CD14-positive monocyte (primary cell): ENCODE results near the gene ATRX. TPM values are rescaled to one million over a fixed set of nuclear protein-coding genes. Genes with fewer than 3 reads are reported as not detected.

ENCODE experiments used
- DNase-seq, 3 donors: peaks; one replicate each; pipeline ENCODE4 v3.0.0-alpha.2; 2011 to 2022
- H2AFZ ChIP-seq: 2 replicates; pipeline ENCODE4 v1.6.0; 2012; ENCODE audit warnings: mild to moderate bottlenecking, low read depth, low read length, inconsistent platforms; ENCODE audit not compliant: insufficient read depth, poor library complexity, severe bottlenecking
- H3K27ac ChIP-seq, 2 donors: 1 replicate in 1 of 2; 2 replicates in 1 of 2; pipeline ENCODE4 v1.5.1; 2012 to 2013; ENCODE audit warnings: low read length in 2 of 2, control low read depth in 1 of 2, inconsistent platforms in 1 of 2, low read depth in 1 of 2, mild to moderate bottlenecking in 1 of 2
- H3K27me3 ChIP-seq, 2 donors: one replicate each; pipeline versions ENCODE4 v1.6.0 to v1.6.1; 2011 to 2013; ENCODE audit warnings: low read length in 2 of 2; ENCODE audit not compliant: control insufficient read depth in 2 of 2, insufficient read depth in 2 of 2
- H3K36me3 ChIP-seq, 2 donors: replicated peaks in 1 of 2; 1 replicate in 1 of 2; 2 replicates in 1 of 2; pipeline versions ENCODE4 v1.5.1 to v1.6.1; 2012 to 2013; ENCODE audit warnings: low read length in 2 of 2, control low read depth in 1 of 2, inconsistent platforms in 1 of 2, mild to moderate bottlenecking in 1 of 2; ENCODE audit not compliant: insufficient read depth in 2 of 2, control insufficient read depth in 1 of 2
- H3K4me1 ChIP-seq, 2 donors: 1 replicate in 1 of 2; 2 replicates in 1 of 2; pipeline versions ENCODE4 v1.5.1 to v1.6.1; 2012 to 2013; ENCODE audit warnings: low read length in 2 of 2, control low read depth in 1 of 2, inconsistent platforms in 1 of 2, mild to moderate bottlenecking in 1 of 2, moderate library complexity in 1 of 2; ENCODE audit not compliant: insufficient read depth in 2 of 2, control insufficient read depth in 1 of 2
- H3K4me2 ChIP-seq: replicated peaks from 2 replicates; pipeline ENCODE3; 2012; ENCODE audit warnings: low read length, moderate library complexity, mild to moderate bottlenecking; ENCODE audit not compliant: poor library complexity, severe bottlenecking; ENCODE audit errors: extremely low read depth
- H3K4me3 ChIP-seq, 3 experiments: fragments of 200-600 bp in 1 of 3; sonication (generic) in 1 of 3; replicated peaks in 1 of 3; 1 replicate in 2 of 3; 2 replicates in 1 of 3; pipeline ENCODE4 v1.5.1; 2011 to 2013; ENCODE audit warnings: low read length in 3 of 3, mild to moderate bottlenecking in 3 of 3, control low read depth in 2 of 3, low read depth in 2 of 3, inconsistent platforms in 1 of 3, moderate library complexity in 1 of 3
- H3K79me2 ChIP-seq: 2 replicates; pipeline ENCODE4 v1.6.0; 2012; ENCODE audit warnings: mild to moderate bottlenecking, control low read depth, inconsistent platforms, low read length, moderate library complexity; ENCODE audit not compliant: insufficient read depth
- H3K9ac ChIP-seq: 2 replicates; pipeline ENCODE4 v1.6.0; 2017; ENCODE audit warnings: low read length, mild to moderate bottlenecking; ENCODE audit not compliant: insufficient read depth, poor library complexity, severe bottlenecking
- H3K9me3 ChIP-seq, 2 donors: replicated peaks in 1 of 2; 1 replicate in 1 of 2; 2 replicates in 1 of 2; pipeline versions ENCODE4 v1.5.1 to v1.6.1; 2012 to 2013; ENCODE audit warnings: low read length in 2 of 2, control low read depth in 1 of 2; ENCODE audit not compliant: control insufficient read depth in 1 of 2, insufficient read depth in 1 of 2
- H4K20me1 ChIP-seq: 2 replicates; pipeline ENCODE4 v1.6.0; 2012; ENCODE audit warnings: mild to moderate bottlenecking, low read length, control low read depth, moderate library complexity; ENCODE audit not compliant: insufficient read depth
- H3K27ac Mint-ChIP-seq, 7 donors: one replicate each; pipeline ENCODE4 v1.8.0; 2020; ENCODE audit warnings: mild to moderate bottlenecking in 7 of 7, mixed read lengths in 7 of 7, moderate library complexity in 6 of 7, inconsistent platforms in 2 of 7
- H3K27me3 Mint-ChIP-seq, 3 donors: one replicate each; pipeline ENCODE4 v1.8.0; 2021 to 2022; ENCODE audit warnings: low read depth in 3 of 3, mild to moderate bottlenecking in 3 of 3, mixed read lengths in 3 of 3, moderate library complexity in 3 of 3, inconsistent platforms in 1 of 3
- H3K36me3 Mint-ChIP-seq, 2 donors: one replicate each; pipeline ENCODE4 v1.8.0; 2020; ENCODE audit warnings: mixed read lengths in 2 of 2, inconsistent platforms in 1 of 2, mild to moderate bottlenecking in 1 of 2
- H3K4me1 Mint-ChIP-seq: one replicate; pipeline ENCODE4 v1.8.0; 2020; ENCODE audit warnings: mild to moderate bottlenecking, mixed read lengths
- H3K4me3 Mint-ChIP-seq, 2 donors: one replicate each; pipeline ENCODE4 v1.8.0; 2020; ENCODE audit warnings: mild to moderate bottlenecking in 2 of 2, mixed read lengths in 2 of 2, moderate library complexity in 1 of 2
- H3K9me3 Mint-ChIP-seq, 7 donors: one replicate each; pipeline ENCODE4 v1.8.0; 2020 to 2022; ENCODE audit warnings: mixed read lengths in 7 of 7, mild to moderate bottlenecking in 6 of 7, moderate library complexity in 6 of 7, inconsistent platforms in 2 of 7
- WGBS: methylation state at CpG from one replicate; pipeline ENCODE4 v1.1.5; 2013; ENCODE audit warnings: missing lambda C conversion rate; ENCODE audit not compliant: insufficient coverage; 5-methylcytosine and 5-hydroxymethylcytosine counted together
- intact Hi-C, 2 donors: fragments of 100-400 bp; cut with micrococcal nuclease; formaldehyde crosslinking; loops; one replicate each; pipeline versions ENCODE4 v1.15.0 to v1.15.1; 2023
- polyA plus RNA-seq, 3 donors: library from polyadenylated mRNA; depleted of rRNA in 1 of 3; unstranded in 2 of 3; stranded (reverse) in 1 of 3; fragments of 300-500 nt in 2 of 3; fragments of >200 nt in 1 of 3; fragmentation: Illumina TruSeq in 2 of 3; gene quantifications; 1 replicate in 2 of 3; 2 replicates in 1 of 3; pipeline ENCODE4 v1.2.3, GENCODE V29; 2012 to 2021
- TF ChIP-seq, protein P1 (sequence below): fragments of 200-600 bp; IDR thresholded peaks from one replicate; pipeline ENCODE4 v1.8.0; 2022; ENCODE audit warnings: antibody characterized with exemption, mild to moderate bottlenecking

The ATRX gene
- polyA plus RNA-seq, 3 donors: 8.6 to 18.3 (median 17.3) TPM

DNA sequence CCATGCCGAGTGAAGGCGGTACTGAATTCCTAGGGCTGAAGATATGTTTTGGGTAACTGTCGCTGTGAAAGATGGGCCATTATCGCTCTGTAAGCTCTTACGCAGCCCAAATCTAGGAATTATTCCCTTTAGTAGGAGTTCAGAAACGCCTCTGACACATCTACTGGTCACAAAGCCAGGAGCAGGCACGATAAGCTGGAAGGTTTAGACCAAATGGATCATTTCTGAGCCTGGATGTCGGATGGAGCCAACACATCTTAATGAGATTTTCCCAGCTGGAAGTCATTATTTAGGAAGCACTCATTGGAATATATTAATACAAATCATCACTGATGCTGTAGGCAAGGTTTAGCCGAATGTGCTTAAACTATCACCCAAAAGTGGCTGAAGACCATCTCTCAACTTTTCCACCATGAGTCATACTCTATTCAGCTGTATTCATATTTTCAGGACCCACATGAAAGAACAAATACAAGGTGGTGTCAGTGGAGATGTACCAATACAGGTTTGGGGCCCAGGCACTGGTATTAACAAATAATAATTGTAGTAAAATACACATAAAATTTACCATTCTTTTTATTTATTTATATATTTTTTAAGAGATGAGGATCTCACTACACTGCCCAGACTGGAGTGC, 34.2 kb upstream of the ATRX start:
- Histone ChIP-seq H3K4me3 (no peak overlapping the region), H3K27ac (no peak overlapping the region), H4K20me1 (no peaks in the 10 kb centered on the region), H3K79me2 (no peaks in the 10 kb centered on the region), H3K36me3 (peaks cover 1 to 7% of the 10 kb centered on the region in 2 donors), H3K9ac (no peak overlapping the region), H3K4me1 (no peaks in the 10 kb centered on the region), H3K9me3 (peaks cover 0 to 7% of the 10 kb centered on the region in 2 donors), H3K27me3 (no peaks in the 10 kb centered on the region), H3K4me2 (no peak overlapping the region), H2AFZ (no peak overlapping the region)
- Mint-ChIP-seq H3K4me3 (no peak overlapping the region), H3K27me3 (no peaks in the 10 kb centered on the region), H3K36me3 (peaks cover 5 to 10% of the 10 kb centered on the region in 2 donors), H3K27ac (no peak overlapping the region), H3K4me1 (no peaks in the 10 kb centered on the region), H3K9me3 (peaks cover 7 to 29% (median 8%) of the 10 kb centered on the region in 7 donors)
- no peak for DNase-seq
- no CpG with 5 or more reads among the region's 9 CpGs for WGBS
- TF ChIP-seq, protein P1, sequence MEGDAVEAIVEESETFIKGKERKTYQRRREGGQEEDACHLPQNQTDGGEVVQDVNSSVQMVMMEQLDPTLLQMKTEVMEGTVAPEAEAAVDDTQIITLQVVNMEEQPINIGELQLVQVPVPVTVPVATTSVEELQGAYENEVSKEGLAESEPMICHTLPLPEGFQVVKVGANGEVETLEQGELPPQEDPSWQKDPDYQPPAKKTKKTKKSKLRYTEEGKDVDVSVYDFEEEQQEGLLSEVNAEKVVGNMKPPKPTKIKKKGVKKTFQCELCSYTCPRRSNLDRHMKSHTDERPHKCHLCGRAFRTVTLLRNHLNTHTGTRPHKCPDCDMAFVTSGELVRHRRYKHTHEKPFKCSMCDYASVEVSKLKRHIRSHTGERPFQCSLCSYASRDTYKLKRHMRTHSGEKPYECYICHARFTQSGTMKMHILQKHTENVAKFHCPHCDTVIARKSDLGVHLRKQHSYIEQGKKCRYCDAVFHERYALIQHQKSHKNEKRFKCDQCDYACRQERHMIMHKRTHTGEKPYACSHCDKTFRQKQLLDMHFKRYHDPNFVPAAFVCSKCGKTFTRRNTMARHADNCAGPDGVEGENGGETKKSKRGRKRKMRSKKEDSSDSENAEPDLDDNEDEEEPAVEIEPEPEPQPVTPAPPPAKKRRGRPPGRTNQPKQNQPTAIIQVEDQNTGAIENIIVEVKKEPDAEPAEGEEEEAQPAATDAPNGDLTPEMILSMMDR: no peak
- intact Hi-C loops: no loop called here

DNA sequence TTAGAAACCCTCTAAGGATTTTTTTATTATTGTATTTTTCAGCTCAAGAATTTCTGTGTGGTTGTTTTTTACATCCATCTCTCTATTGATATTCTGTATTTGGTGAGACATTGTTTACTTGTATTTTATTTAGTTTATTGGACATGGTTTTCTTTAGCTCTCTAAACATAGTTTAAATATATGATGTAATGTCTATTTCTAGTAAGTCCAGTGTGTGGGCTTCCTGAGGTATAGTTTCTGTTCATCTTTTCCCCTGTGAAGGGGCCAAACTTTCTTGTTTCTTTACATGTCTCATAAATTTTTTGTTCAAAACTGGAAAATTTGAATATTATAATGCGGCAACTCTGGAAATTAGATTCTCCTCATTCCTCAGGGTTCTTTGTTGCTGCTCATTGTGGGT, 28.2 kb upstream of the ATRX start:
- no CpG with 5 or more reads among the region's 1 CpG for WGBS
- Histone ChIP-seq H3K9ac (no peak overlapping the region), H2AFZ (no peak overlapping the region), H3K4me2 (no peak overlapping the region), H3K79me2 (no peaks in the 10 kb centered on the region), H4K20me1 (no peaks in the 10 kb centered on the region), H3K27me3 (no peaks in the 10 kb centered on the region), H3K36me3 (no peaks in the 10 kb centered on the region), H3K9me3 (no peaks in the 10 kb centered on the region), H3K4me1 (no peaks in the 10 kb centered on the region), H3K27ac (no peak overlapping the region), H3K4me3 (no peak overlapping the region)
- Mint-ChIP-seq H3K27ac (no peak overlapping the region), H3K4me3 (no peak overlapping the region), H3K4me1 (peaks cover 10% of the 10 kb centered on the region), H3K36me3 (no peaks in the 10 kb centered on the region), H3K9me3 (peaks cover 0 to 20% (median 5%) of the 10 kb centered on the region in 7 donors), H3K27me3 (no peaks in the 10 kb centered on the region)
- intact Hi-C loops: no loop called here
- DNase-seq: no peak
- TF ChIP-seq, protein P1: no peak
